Bone marrow (tissue), 2 donors: ENCODE measurements around the gene POM121.
"Not testable (repeated sequence)": the region's sequence is repeated elsewhere in the genome, so short reads cannot be mapped to it uniquely, and the experiment has no call there.

ENCODE experiments used
- DNase-seq, 2 donors: peaks; one replicate each; lab custom pipeline; 2025; lab: John Stamatoyannopoulos, UW

Gene POM121

GRCh38 chr7:72997887-72998468, 73.1 kb downstream of the POM121 start:
- not testable (repeated sequence) for DNase-seq
